IMR-90 (cell line): ENCODE measurements around the gene NLRX1. TPM values are rescaled to one million over a fixed set of nuclear protein-coding genes. Genes with fewer than 3 reads are reported as not detected.

Source experiments
- ATAC-seq: fragments of 200-7000 bp; cut with Tn5 transposase; 2 replicates; pipeline ENCODE4 v1.9.1; 2020; ENCODE audit warnings: low read depth, mild to moderate bottlenecking, moderate library complexity
- BruUV-seq: library from RNA; stranded (reverse); fragments of 400-500 nt; replicated peaks from 2 replicates; lab custom pipeline; 2021; lab: Mats Ljungman, UMichigan
- CTCF ChIA-PET: fragments of 300-600 bp; formaldehyde crosslinking; extraction: SDS; loops from one replicate; lab custom pipeline; 2021; ENCODE audit warnings: antibody characterized with exemption; lab: Yijun Ruan, JAX
- POLR2A ChIA-PET: fragments of 300-600 bp; sonication (Branson Sonifier 250); formaldehyde crosslinking; loops from one replicate; lab custom pipeline; 2022; ENCODE audit warnings: antibody characterized with exemption; ENCODE audit not compliant: unreplicated experiment; lab: Charles Lee
- DNase-seq: peaks from one replicate; pipeline ENCODE4 v3.0.0; 2013
- H2AFZ ChIP-seq: replicated peaks from 2 replicates; pipeline ENCODE3; 2013; ENCODE audit warnings: low read length, mild to moderate bottlenecking; ENCODE audit not compliant: poor library complexity
- H2AK5ac ChIP-seq: 2 replicates; pipeline ENCODE4 v1.6.1; 2013; ENCODE audit warnings: low read depth, low read length, inconsistent platforms
- H2AK9ac ChIP-seq: replicated peaks from 2 replicates; pipeline ENCODE3; 2013; ENCODE audit warnings: mild to moderate bottlenecking, low read depth, low read length, moderate library complexity; ENCODE audit not compliant: poor library complexity
- H2BK120ac ChIP-seq: 2 replicates; pipeline ENCODE4 v1.6.1; 2013; ENCODE audit warnings: low read depth, low read length, inconsistent platforms
- H2BK15ac ChIP-seq: 3 replicates; pipeline ENCODE4 v1.6.1; 2013; ENCODE audit warnings: low read depth, low read length, inconsistent platforms
- H2BK20ac ChIP-seq: 2 replicates; pipeline ENCODE4 v1.6.1; 2013; ENCODE audit warnings: low read depth, mild to moderate bottlenecking, inconsistent platforms, low read length, moderate library complexity
- H2BK5ac ChIP-seq: 2 replicates; pipeline ENCODE4 v1.6.1; 2013; ENCODE audit warnings: mild to moderate bottlenecking, low read depth, low read length, inconsistent platforms; ENCODE audit not compliant: poor library complexity, severe bottlenecking
- H3K14ac ChIP-seq: replicated peaks from 2 replicates; pipeline ENCODE4 v1.6.1; 2013; ENCODE audit warnings: low read depth, low read length, inconsistent platforms
- H3K18ac ChIP-seq: 2 replicates; pipeline ENCODE4 v1.6.1; 2013; ENCODE audit warnings: low read depth, low read length, control low read depth
- H3K23ac ChIP-seq: 2 replicates; pipeline ENCODE4 v1.6.1; 2013; ENCODE audit warnings: low read depth, low read length, inconsistent platforms
- H3K27ac ChIP-seq: 2 replicates; pipeline ENCODE4 v1.5.1; 2013; ENCODE audit warnings: mild to moderate bottlenecking, control low read depth, low read length; ENCODE audit not compliant: insufficient read depth
- H3K27me3 ChIP-seq: 2 replicates; pipeline ENCODE4 v1.6.1; 2013; ENCODE audit warnings: low read length; ENCODE audit not compliant: control insufficient read depth, insufficient read depth
- H3K36me3 ChIP-seq: 2 replicates; pipeline ENCODE4 v1.6.1; 2013; ENCODE audit warnings: low read length, mixed read lengths; ENCODE audit not compliant: control insufficient read depth, insufficient read depth
- H3K4ac ChIP-seq: 2 replicates; pipeline ENCODE4 v1.6.1; 2013; ENCODE audit warnings: low read depth, low read length, inconsistent platforms
- H3K4me1 ChIP-seq: 2 replicates; pipeline ENCODE4 v1.6.1; 2013; ENCODE audit warnings: low read length, mixed read lengths; ENCODE audit not compliant: control insufficient read depth, insufficient read depth
- H3K4me2 ChIP-seq: 2 replicates; pipeline ENCODE4 v1.6.1; 2013; ENCODE audit warnings: low read depth, mild to moderate bottlenecking, control low read depth, low read length, moderate library complexity
- H3K4me3 ChIP-seq: 2 replicates; pipeline ENCODE4 v1.5.1; 2013; ENCODE audit warnings: low read depth, mild to moderate bottlenecking, control low read depth, low read length, moderate library complexity; ENCODE audit not compliant: insufficient read depth
- H3K56ac ChIP-seq: 2 replicates; pipeline ENCODE4 v1.6.1; 2013; ENCODE audit warnings: low read length, inconsistent platforms; ENCODE audit not compliant: insufficient read depth; ENCODE audit errors: extremely low read depth
- H3K79me1 ChIP-seq, 2 experiments: 2 replicates each; pipeline ENCODE4 v1.6.1; 2013; ENCODE audit warnings: low read length in 2 of 2, inconsistent platforms in 1 of 2, low read depth in 1 of 2
- H3K9ac ChIP-seq: 2 replicates; pipeline ENCODE4 v1.6.1; 2013; ENCODE audit warnings: low read depth, low read length, control low read depth
- H3K9me1 ChIP-seq: 2 replicates; pipeline ENCODE4 v1.6.1; 2013; ENCODE audit warnings: low read length, inconsistent platforms; ENCODE audit not compliant: insufficient read depth
- H3K9me3 ChIP-seq: 2 replicates; pipeline ENCODE4 v1.6.1; 2013; ENCODE audit warnings: low read length; ENCODE audit not compliant: control insufficient read depth, insufficient read depth
- H4K20me1 ChIP-seq: 2 replicates; pipeline ENCODE4 v1.6.1; 2013; ENCODE audit warnings: low read length, inconsistent platforms; ENCODE audit not compliant: insufficient read depth
- H4K5ac ChIP-seq: 2 replicates; pipeline ENCODE4 v1.6.1; 2013; ENCODE audit warnings: mild to moderate bottlenecking, low read depth, low read length, control low read depth
- H4K8ac ChIP-seq, 2 experiments: 2 replicates each; pipeline ENCODE4 v1.6.1; 2013; ENCODE audit warnings: low read depth in 2 of 2, low read length in 2 of 2, control low read depth in 1 of 2, inconsistent platforms in 1 of 2
- H4K91ac ChIP-seq: 2 replicates; pipeline ENCODE4 v1.6.1; 2013; ENCODE audit warnings: low read depth, low read length, inconsistent platforms; ENCODE audit not compliant: insufficient read depth
- BHLHE40 ChIP-seq: fragments of 150-350 bp; IDR thresholded peaks from 2 replicates; pipeline ENCODE4 v1.6.1; 2016; ENCODE audit warnings: mild to moderate bottlenecking, low read depth, low read length
- CEBPB ChIP-seq: IDR thresholded peaks from 2 replicates; pipeline ENCODE4 v1.6.1; 2012; ENCODE audit warnings: low read depth, low read length, improper control_type of control experiment
- MAFK ChIP-seq: IDR thresholded peaks from 2 replicates; pipeline ENCODE4 v1.6.1; 2012; ENCODE audit warnings: low read depth, low read length, improper control_type of control experiment
- MXI1 ChIP-seq: IDR thresholded peaks from 2 replicates; pipeline ENCODE4 v1.6.1; 2012; ENCODE audit warnings: low read depth, mild to moderate bottlenecking, low read length, moderate library complexity, borderline replicate concordance
- NFE2L2 ChIP-seq: fragments of 150-350 bp; IDR thresholded peaks from 2 replicates; pipeline ENCODE4 v1.6.1; 2016; ENCODE audit warnings: low read depth, mild to moderate bottlenecking, low read length
- WGBS, 2 experiments: methylation state at CpG; one replicate each; pipeline versions ENCODE4 v1.1.5 to v1.1.7; 2013; ENCODE audit warnings: missing lambda C conversion rate in 2 of 2; ENCODE audit not compliant: insufficient read length in 1 of 2; ENCODE audit errors: extremely low coverage in 2 of 2; 5-methylcytosine and 5-hydroxymethylcytosine counted together
- dilution Hi-C: fragments of 300-500 bp; cut with HindIII; formaldehyde crosslinking; loops from one replicate; pipeline ENCODE4 v1.14.3; 2018; ENCODE audit warnings: low sequenced_read_pairs; ENCODE audit not compliant: unreplicated experiment
- in situ Hi-C: fragments of 300-500 bp; cut with MboI; formaldehyde crosslinking; loops from 3 replicates; pipeline ENCODE4 v1.14.3; 2019; ENCODE audit warnings: low sequenced_read_pairs, inconsistent platforms, mixed read lengths
- intact Hi-C: fragments of 100-400 bp; cut with micrococcal nuclease; formaldehyde crosslinking; loops from 2 replicates; pipeline ENCODE4 v1.10.0; 2022
- polyA plus RNA-seq, 3 experiments: library from polyadenylated mRNA; depleted of rRNA; stranded (reverse); fragments of >200 nt; gene quantifications; 2 replicates each; pipeline ENCODE4 v1.2.3, GENCODE V29; 2012; ENCODE audit warnings: low replicate concordance in 1 of 3
- total RNA-seq: library from RNA; depleted of rRNA; stranded (reverse); fragments of >200 nt; gene quantifications from 2 replicates; pipeline ENCODE4 v1.2.3, GENCODE V29; 2012
- TF ChIP-seq, protein P1 (sequence below): conservative IDR thresholded peaks from 2 replicates; pipeline ENCODE4 v1.5.1; 2012; ENCODE audit warnings: mild to moderate bottlenecking, low read depth, low read length, improper control_type of control experiment

Gene NLRX1
- total and polyA plus RNA-seq, 2 of the 4 experiments (the other 2 are of a cell fraction), result 3.0 to 4.9 TPM

DNA sequence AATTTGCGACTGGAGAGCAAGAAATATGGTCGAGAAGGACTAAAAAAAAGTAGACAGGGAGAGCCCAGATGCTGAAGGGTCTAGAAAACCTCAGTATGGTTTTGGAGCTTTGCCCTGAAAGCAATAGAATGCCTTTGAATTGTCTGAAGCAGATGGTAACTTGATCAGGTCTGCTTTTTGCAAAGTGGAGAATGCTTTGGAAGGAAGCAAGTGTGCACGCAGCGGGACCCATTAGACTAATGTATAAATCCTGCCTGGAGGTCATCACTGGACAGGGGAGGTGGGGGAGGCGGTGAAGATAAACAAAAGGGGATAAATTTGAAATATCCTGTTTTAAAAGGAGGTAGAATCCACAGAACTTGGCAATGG lies 47.9 kb upstream of the NLRX1 start:
- Histone ChIP-seq H2BK15ac (peak overlapping the region; percentile 6; the same call in 1 of the 3 replicates), H4K8ac (peak overlapping the region; percentile 76 to 98), H3K9ac (peak overlapping the region; percentile 66), H2AK9ac (peak overlapping the region; percentile 86), H3K4ac (peak overlapping the region; percentile 87), H3K27ac (peak overlapping the region; percentile 60), H3K79me1 (peaks cover 15 to 34% of the 10 kb centered on the region in 2 experiments), H4K20me1 (no peaks in the 10 kb centered on the region; the same call in 1 of the 2 replicates), H3K4me1 (peaks cover 1% of the 10 kb centered on the region; the same call in 1 of the 2 replicates), H3K14ac (peak overlapping the region; percentile 91), H3K18ac (peak overlapping the region; percentile 20), H3K56ac (peak overlapping the region; percentile 65), H3K36me3 (peaks cover 11% of the 10 kb centered on the region), H3K27me3 (no peaks in the 10 kb centered on the region), H2AK5ac (peak overlapping the region; percentile 69), H3K23ac (peak overlapping the region; percentile 91), H4K91ac (peak overlapping the region; percentile 65), H2BK120ac (peak overlapping the region; percentile 21; the same call in 1 of the 2 replicates), H3K9me3 (no peaks in the 10 kb centered on the region), H3K4me3 (peak overlapping the region; percentile 43), H4K5ac (peak overlapping the region; percentile 59), H3K4me2 (peak overlapping the region; percentile 72), H2BK20ac (no peak overlapping the region), H2AFZ (peak overlapping the region; percentile 99), H3K9me1 (peaks cover 4% of the 10 kb centered on the region), H2BK5ac (peak overlapping the region; percentile 66)
- 9% methylated on average over 4 of the region's 5 CpGs; no CpG with 5 or more reads in 1 of the 2 experiments for WGBS, 2 experiments
- ChIA-PET POLR2A (no interaction called here), CTCF (no interaction called here)
- ATAC-seq (peak; percentile 12), DNase-seq (peak; percentile 70)
- TF ChIP-seq, protein P1, sequence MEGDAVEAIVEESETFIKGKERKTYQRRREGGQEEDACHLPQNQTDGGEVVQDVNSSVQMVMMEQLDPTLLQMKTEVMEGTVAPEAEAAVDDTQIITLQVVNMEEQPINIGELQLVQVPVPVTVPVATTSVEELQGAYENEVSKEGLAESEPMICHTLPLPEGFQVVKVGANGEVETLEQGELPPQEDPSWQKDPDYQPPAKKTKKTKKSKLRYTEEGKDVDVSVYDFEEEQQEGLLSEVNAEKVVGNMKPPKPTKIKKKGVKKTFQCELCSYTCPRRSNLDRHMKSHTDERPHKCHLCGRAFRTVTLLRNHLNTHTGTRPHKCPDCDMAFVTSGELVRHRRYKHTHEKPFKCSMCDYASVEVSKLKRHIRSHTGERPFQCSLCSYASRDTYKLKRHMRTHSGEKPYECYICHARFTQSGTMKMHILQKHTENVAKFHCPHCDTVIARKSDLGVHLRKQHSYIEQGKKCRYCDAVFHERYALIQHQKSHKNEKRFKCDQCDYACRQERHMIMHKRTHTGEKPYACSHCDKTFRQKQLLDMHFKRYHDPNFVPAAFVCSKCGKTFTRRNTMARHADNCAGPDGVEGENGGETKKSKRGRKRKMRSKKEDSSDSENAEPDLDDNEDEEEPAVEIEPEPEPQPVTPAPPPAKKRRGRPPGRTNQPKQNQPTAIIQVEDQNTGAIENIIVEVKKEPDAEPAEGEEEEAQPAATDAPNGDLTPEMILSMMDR, result no peak
- TF ChIP-seq BHLHE40, result no peak
- no peak for TF ChIP-seq NFE2L2
- no peak for TF ChIP-seq MXI1
- TF ChIP-seq MAFK, result no peak
- TF ChIP-seq CEBPB, result no peak
- dilution Hi-C loops (no loop called here), in situ Hi-C loops (no loop called here), intact Hi-C loops (no loop called here)
- BruUV-seq, result no TSS peak
